Progenitor cell of endocrine pancreas (in vitro differentiated cells): ENCODE results near the gene HLA-DRA. TPM values are rescaled to one million over a fixed set of nuclear protein-coding genes. Genes with fewer than 3 reads are reported as not detected.

Experiments used
- DNase-seq: peaks from one replicate; pipeline ENCODE4 v3.0.0; 2021; ENCODE audit warnings: low spot score; ENCODE audit not compliant: unreplicated experiment
- H3K27ac Mint-ChIP-seq: 2 replicates; pipeline ENCODE4 v1.8.0; 2021; ENCODE audit warnings: mild to moderate bottlenecking, moderate library complexity, mixed read lengths
- H3K27me3 Mint-ChIP-seq: 2 replicates; pipeline ENCODE4 v1.8.0; 2021; ENCODE audit warnings: mixed read lengths
- H3K36me3 Mint-ChIP-seq: 2 replicates; pipeline ENCODE4 v1.8.0; 2022; ENCODE audit warnings: mixed read lengths; ENCODE audit not compliant: insufficient read depth
- H3K4me1 Mint-ChIP-seq: 2 replicates; pipeline ENCODE4 v1.8.0; 2021; ENCODE audit warnings: low read depth, mixed read lengths
- H3K4me3 Mint-ChIP-seq: 2 replicates; pipeline ENCODE4 v1.8.0; 2021; ENCODE audit warnings: low read depth, mild to moderate bottlenecking, moderate library complexity, mixed read lengths
- H3K9me3 Mint-ChIP-seq: 2 replicates; pipeline ENCODE4 v1.8.0; 2021; ENCODE audit warnings: low read depth, mixed read lengths
- total RNA-seq: library from RNA; stranded (reverse); gene quantifications from 2 replicates; pipeline ENCODE4 v1.2.1, GENCODE V29; 2021
- TF ChIP-seq, protein P1 (sequence below): fragments of 200-600 bp; sonication (generic); IDR thresholded peaks from one replicate; pipeline ENCODE4 v1.5.0; 2021; ENCODE audit warnings: antibody characterized with exemption, mild to moderate bottlenecking; ENCODE audit not compliant: unreplicated experiment

HLA-DRA gene
- total RNA-seq, 1 donor from 2014 or later: not detected

DNA sequence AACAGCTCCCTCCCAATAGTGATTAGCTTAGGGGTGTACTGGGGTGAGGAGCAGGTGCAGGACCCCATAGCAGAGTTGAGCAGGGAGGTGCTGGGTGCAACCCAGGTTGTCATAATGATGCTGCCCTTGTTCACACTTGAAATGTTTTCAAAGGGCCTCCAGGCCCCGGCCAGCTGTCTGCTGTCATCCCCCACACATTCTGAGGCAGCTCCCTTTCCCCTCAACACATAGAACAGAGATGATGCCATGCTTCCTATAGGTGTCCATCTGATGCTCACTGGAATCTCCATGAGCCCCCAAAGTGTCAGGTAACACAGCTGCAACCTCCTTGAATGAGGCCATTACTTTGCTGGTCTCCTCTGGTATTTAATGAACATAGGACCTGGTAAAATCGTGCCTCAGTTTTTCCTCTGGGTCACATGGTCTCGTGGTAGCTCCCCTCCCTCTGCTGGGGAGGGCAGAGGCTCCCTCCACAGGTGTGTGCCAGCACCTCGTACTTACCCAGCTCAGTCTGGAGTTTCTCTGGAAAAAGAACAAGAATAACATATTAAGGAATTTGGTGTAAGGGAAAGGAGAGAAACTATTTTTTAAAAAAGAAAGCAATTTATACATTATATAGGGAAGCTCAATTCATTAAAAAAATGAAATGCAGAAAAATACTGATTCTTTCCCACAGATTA is 38.3 kb upstream of the HLA-DRA start:
- no peaks in the 10 kb centered on the region for H3K4me1 Mint-ChIP-seq
- no peak overlapping the region for H3K4me3 Mint-ChIP-seq
- no peak for DNase-seq
- H3K27me3 Mint-ChIP-seq: peaks cover 33% of the 10 kb centered on the region
- no peaks in the 10 kb centered on the region for H3K36me3 Mint-ChIP-seq
- no peaks in the 10 kb centered on the region for H3K9me3 Mint-ChIP-seq
- TF ChIP-seq, protein P1, sequence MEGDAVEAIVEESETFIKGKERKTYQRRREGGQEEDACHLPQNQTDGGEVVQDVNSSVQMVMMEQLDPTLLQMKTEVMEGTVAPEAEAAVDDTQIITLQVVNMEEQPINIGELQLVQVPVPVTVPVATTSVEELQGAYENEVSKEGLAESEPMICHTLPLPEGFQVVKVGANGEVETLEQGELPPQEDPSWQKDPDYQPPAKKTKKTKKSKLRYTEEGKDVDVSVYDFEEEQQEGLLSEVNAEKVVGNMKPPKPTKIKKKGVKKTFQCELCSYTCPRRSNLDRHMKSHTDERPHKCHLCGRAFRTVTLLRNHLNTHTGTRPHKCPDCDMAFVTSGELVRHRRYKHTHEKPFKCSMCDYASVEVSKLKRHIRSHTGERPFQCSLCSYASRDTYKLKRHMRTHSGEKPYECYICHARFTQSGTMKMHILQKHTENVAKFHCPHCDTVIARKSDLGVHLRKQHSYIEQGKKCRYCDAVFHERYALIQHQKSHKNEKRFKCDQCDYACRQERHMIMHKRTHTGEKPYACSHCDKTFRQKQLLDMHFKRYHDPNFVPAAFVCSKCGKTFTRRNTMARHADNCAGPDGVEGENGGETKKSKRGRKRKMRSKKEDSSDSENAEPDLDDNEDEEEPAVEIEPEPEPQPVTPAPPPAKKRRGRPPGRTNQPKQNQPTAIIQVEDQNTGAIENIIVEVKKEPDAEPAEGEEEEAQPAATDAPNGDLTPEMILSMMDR: no peak
- H3K27ac Mint-ChIP-seq: no peak overlapping the region

DNA sequence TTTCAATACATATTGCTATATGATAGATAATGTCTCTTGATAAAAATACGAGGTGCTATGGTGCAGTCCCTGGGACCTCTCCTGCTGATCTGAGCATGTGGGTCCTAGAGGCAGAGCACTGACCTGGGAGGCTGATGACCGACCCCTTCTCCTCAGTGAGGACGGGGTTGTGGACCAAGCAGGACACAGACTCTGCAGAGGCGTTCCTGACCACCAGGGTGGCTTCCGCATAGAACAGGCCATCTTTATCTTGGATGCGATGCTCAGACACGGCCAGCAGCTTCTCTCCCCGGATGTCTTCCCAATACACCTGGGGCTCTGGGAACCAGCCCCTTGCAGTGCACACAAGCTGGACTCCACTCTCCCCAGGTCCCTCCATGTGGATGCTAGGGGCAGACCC is 36.9 kb upstream of the HLA-DRA start:
- Mint-ChIP-seq H3K4me1 (no peaks in the 10 kb centered on the region), H3K4me3 (no peak overlapping the region), H3K27ac (no peak overlapping the region), H3K9me3 (no peaks in the 10 kb centered on the region), H3K36me3 (no peaks in the 10 kb centered on the region), H3K27me3 (peaks cover 35% of the 10 kb centered on the region)
- TF ChIP-seq, protein P1: peak; percentile 12
- DNase-seq: no peak

GRCh38 chr6:32405656-32406055 is 34.0 kb upstream of the HLA-DRA start:
- no peak for DNase-seq
- TF ChIP-seq, protein P1: no peak
- no peaks in the 10 kb centered on the region for H3K36me3 Mint-ChIP-seq
- no peaks in the 10 kb centered on the region for H3K4me1 Mint-ChIP-seq
- no peak overlapping the region for H3K4me3 Mint-ChIP-seq
- peaks cover 38% of the 10 kb centered on the region for H3K27me3 Mint-ChIP-seq
- no peaks in the 10 kb centered on the region for H3K9me3 Mint-ChIP-seq
- no peak overlapping the region for H3K27ac Mint-ChIP-seq

GRCh38 chr6:32406197-32406596 is 33.5 kb upstream of the HLA-DRA start:
- TF ChIP-seq, protein P1: no peak
- H3K4me1 Mint-ChIP-seq: no peaks in the 10 kb centered on the region
- no peak for DNase-seq
- no peak overlapping the region for H3K27ac Mint-ChIP-seq
- H3K9me3 Mint-ChIP-seq: no peaks in the 10 kb centered on the region
- H3K4me3 Mint-ChIP-seq: no peak overlapping the region
- H3K36me3 Mint-ChIP-seq: no peaks in the 10 kb centered on the region
- H3K27me3 Mint-ChIP-seq: peaks cover 40% of the 10 kb centered on the region

DNA sequence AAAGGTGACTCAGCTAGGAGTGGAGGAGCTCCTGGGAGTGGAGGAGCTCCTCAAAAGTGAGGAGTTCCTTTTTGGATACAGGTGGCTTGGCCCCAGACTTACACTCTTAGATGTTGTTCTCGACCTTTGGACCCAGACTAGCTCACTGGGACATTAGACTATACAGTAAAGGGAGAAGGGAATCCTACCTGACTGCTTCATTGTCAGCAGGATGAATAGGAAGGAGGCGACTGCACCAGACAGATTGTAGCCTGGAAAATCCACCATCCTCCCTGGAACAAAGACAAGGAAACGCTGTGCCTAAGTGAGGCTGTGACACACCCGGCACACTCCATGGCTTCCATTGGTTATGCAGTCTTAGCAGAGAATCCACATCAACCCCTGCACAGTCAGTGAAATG is 32.8 kb upstream of the HLA-DRA start, which contains the start of gene BTNL2:
TSS of gene BTNL2 (minus strand) at position 325 of the 400 bp plus-strand sequence. CDS start at position 267, 58 bp downstream.
- no peaks in the 10 kb centered on the region for H3K9me3 Mint-ChIP-seq
- TF ChIP-seq, protein P1: no peak
- H3K4me3 Mint-ChIP-seq: no peak within 1 kb of the TSS
- H3K27me3 Mint-ChIP-seq: peaks cover 44% of the 10 kb centered on the region
- DNase-seq: no peak
- no peaks in the 10 kb centered on the region for H3K36me3 Mint-ChIP-seq
- no peaks in the 10 kb centered on the region for H3K4me1 Mint-ChIP-seq
- no peak within 1 kb of the TSS for H3K27ac Mint-ChIP-seq
